K562 (cell line): ENCODE measurements around the gene TGFA. TPM values are rescaled to one million over a fixed set of nuclear protein-coding genes. Genes with fewer than 3 reads are reported as not detected.

Source experiments
- FOXA3 ChIP-seq, 2 experiments: fragments of 450-650 bp in 1 of 2; sonication (generic) in 1 of 2; formaldehyde crosslinking; IDR thresholded peaks in 1 of 2; conservative IDR thresholded peaks in 1 of 2; 2 replicates each; pipeline versions ENCODE4 v1.4.0 to v1.8.0; 2020 to 2022; ENCODE audit warnings: mild to moderate bottlenecking in 2 of 2, missing genetic modification reagents in 1 of 2
- MAZ ChIP-seq, 2 experiments: fragments of 450-650 bp in 1 of 2; sonication (generic) in 1 of 2; formaldehyde crosslinking; IDR thresholded peaks in 1 of 2; conservative IDR thresholded peaks in 1 of 2; 2 replicates each; pipeline versions ENCODE4 v1.4.0 to v1.5.0; 2020; ENCODE audit warnings: mild to moderate bottlenecking in 1 of 2, missing genetic modification reagents in 1 of 2
- PCBP1 ChIP-seq: fragments of 200-400 bp; formaldehyde crosslinking; IDR thresholded peaks from 2 replicates; pipeline ENCODE4 v1.6.1; 2018; ENCODE audit warnings: mild to moderate bottlenecking, low read depth, low read length; ENCODE audit not compliant: poor library complexity, severe bottlenecking
- PHF20 ChIP-seq: fragments of 450-650 bp; IDR thresholded peaks from 2 replicates; pipeline ENCODE4 v1.6.1; 2018; ENCODE audit not compliant: partially characterized antibody
- RAD21 ChIP-seq, 2 experiments: fragments of 250-450 bp in 1 of 2; fragments of 450-650 bp in 1 of 2; sonication (Bioruptor Pico) in 1 of 2; formaldehyde crosslinking in 1 of 2; IDR thresholded peaks in 1 of 2; conservative IDR thresholded peaks in 1 of 2; 2 replicates each; pipeline versions ENCODE4 v1.4.0 to v1.8.0; 2020 to 2022; ENCODE audit warnings: mild to moderate bottlenecking in 2 of 2, moderate library complexity in 1 of 2
- RB1 ChIP-seq: fragments of 450-650 bp; IDR thresholded peaks from 2 replicates; pipeline ENCODE4 v1.6.1; 2017; ENCODE audit warnings: low read depth, mild to moderate bottlenecking
- RFX5 ChIP-seq: IDR thresholded peaks from 2 replicates; pipeline ENCODE4 v1.6.1; 2011; ENCODE audit warnings: low read depth, mild to moderate bottlenecking, improper control_type of control experiment, low read length
- SIN3B ChIP-seq: fragments of 450-650 bp; IDR thresholded peaks from 2 replicates; pipeline ENCODE4 v1.6.1; 2017; ENCODE audit warnings: low read depth, mild to moderate bottlenecking, moderate library complexity
- SREBF2 ChIP-seq: sonication (generic); formaldehyde crosslinking; IDR thresholded peaks from 2 replicates; pipeline ENCODE4 v1.4.0; 2020; ENCODE audit warnings: mild to moderate bottlenecking, missing genetic modification reagents
- TEAD2 ChIP-seq: fragments of 450-650 bp; IDR thresholded peaks from 2 replicates; pipeline ENCODE4 v1.6.1; 2016; ENCODE audit warnings: missing genetic modification characterization, control low read depth, missing compliant biosample characterization
- ZFX ChIP-seq: sonication (generic); formaldehyde crosslinking; IDR thresholded peaks from 2 replicates; pipeline ENCODE4 v1.8.0; 2022; ENCODE audit warnings: mild to moderate bottlenecking, missing genetic modification reagents, moderate library complexity
- ZNF143 ChIP-seq: sonication (generic); formaldehyde crosslinking; IDR thresholded peaks from 2 replicates; pipeline ENCODE4 v1.9.0; 2022; ENCODE audit warnings: mild to moderate bottlenecking, missing genetic modification reagents
- ZNF146 ChIP-seq: IDR thresholded peaks from one replicate; pipeline ENCODE4 v1.6.1; 2018; ENCODE audit warnings: missing compliant biosample characterization; ENCODE audit not compliant: unreplicated experiment
- ZNF354B ChIP-seq: fragments of 250-450 bp; sonication (Bioruptor Pico); IDR thresholded peaks from 2 replicates; pipeline ENCODE4 v1.4.0; 2020
- ZNF384 ChIP-seq: IDR thresholded peaks from 2 replicates; pipeline ENCODE4 v1.6.1; 2012; ENCODE audit warnings: low read depth, low read length, improper control_type of control experiment
- ZNF644 ChIP-seq: fragments of 200-800 bp; sonication (Bioruptor generic); IDR thresholded peaks from 2 replicates; pipeline ENCODE4 v1.6.1; 2016; ENCODE audit warnings: low read depth, missing genetic modification characterization, missing compliant biosample characterization
- polyA plus RNA-seq, 8 experiments: library from polyadenylated mRNA; depleted of rRNA in 4 of 8; stranded (reverse) in 5 of 8; unstranded in 3 of 8; fragments of >200 nt; fragmentation: Nextera tagmentation in 2 of 8; fragmentation: Illumina TruSeq in 1 of 8; extraction: Ambion mirVana in 2 of 8; extraction: Trizol in 1 of 8; gene quantifications; 2 replicates each; pipeline versions ENCODE4 v1.2.1 to v1.2.3, GENCODE V29; 2011 to 2014; ENCODE audit warnings: inconsistent platforms in 1 of 8, missing spikeins in 1 of 8
- total RNA-seq, 7 experiments: library from RNA; depleted of rRNA in 6 of 7; stranded (reverse); fragments of >200 nt in 6 of 7; fragmentation: Illumina TruSeq in 2 of 7; extraction: Trizol in 2 of 7; gene quantifications; 2 replicates each; pipeline versions ENCODE4 v1.2.1 to v1.2.3, GENCODE V29; 2011 to 2021; ENCODE audit warnings: low replicate concordance in 1 of 7
- TF ChIP-seq, protein P1 (sequence below), 2 experiments: fragments of 450-650 bp; formaldehyde crosslinking in 1 of 2; IDR thresholded peaks; 2 replicates each; pipeline versions ENCODE4 v1.4.0 to v1.6.1; 2014 to 2020; ENCODE audit warnings: mild to moderate bottlenecking in 2 of 2, borderline replicate concordance in 1 of 2, low read depth in 1 of 2
- TF ChIP-seq, protein P2 (sequence below), 3 experiments: IDR thresholded peaks in 2 of 3; conservative IDR thresholded peaks in 1 of 3; 2 replicates each; pipeline ENCODE4 v1.5.1; 2011 to 2012; ENCODE audit warnings: low read length in 3 of 3, mild to moderate bottlenecking in 3 of 3, control low read depth in 2 of 3, improper control_type of control experiment in 1 of 3, inconsistent platforms in 1 of 3, low read depth in 1 of 3, mixed read lengths in 1 of 3, moderate library complexity in 1 of 3; ENCODE audit not compliant: insufficient read depth in 2 of 3

The TGFA gene
- total and polyA plus RNA-seq, 9 of the 15 experiments (the other 6 are each of a cell fraction or from before 2014, with no cell fraction given): not detected

- TF ChIP-seq, protein P1, sequence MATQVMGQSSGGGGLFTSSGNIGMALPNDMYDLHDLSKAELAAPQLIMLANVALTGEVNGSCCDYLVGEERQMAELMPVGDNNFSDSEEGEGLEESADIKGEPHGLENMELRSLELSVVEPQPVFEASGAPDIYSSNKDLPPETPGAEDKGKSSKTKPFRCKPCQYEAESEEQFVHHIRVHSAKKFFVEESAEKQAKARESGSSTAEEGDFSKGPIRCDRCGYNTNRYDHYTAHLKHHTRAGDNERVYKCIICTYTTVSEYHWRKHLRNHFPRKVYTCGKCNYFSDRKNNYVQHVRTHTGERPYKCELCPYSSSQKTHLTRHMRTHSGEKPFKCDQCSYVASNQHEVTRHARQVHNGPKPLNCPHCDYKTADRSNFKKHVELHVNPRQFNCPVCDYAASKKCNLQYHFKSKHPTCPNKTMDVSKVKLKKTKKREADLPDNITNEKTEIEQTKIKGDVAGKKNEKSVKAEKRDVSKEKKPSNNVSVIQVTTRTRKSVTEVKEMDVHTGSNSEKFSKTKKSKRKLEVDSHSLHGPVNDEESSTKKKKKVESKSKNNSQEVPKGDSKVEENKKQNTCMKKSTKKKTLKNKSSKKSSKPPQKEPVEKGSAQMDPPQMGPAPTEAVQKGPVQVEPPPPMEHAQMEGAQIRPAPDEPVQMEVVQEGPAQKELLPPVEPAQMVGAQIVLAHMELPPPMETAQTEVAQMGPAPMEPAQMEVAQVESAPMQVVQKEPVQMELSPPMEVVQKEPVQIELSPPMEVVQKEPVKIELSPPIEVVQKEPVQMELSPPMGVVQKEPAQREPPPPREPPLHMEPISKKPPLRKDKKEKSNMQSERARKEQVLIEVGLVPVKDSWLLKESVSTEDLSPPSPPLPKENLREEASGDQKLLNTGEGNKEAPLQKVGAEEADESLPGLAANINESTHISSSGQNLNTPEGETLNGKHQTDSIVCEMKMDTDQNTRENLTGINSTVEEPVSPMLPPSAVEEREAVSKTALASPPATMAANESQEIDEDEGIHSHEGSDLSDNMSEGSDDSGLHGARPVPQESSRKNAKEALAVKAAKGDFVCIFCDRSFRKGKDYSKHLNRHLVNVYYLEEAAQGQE (IDR thresholded peaks at IDR 0.05; ENCODE audit: borderline replicate concordance): peak; percentile 10; the same call in 1 of the 2 replicates
- TF ChIP-seq, protein P1 (CRISPR knock-in tag; IDR thresholded peaks at IDR 0.05; ENCODE audit: low read depth): no peak
- TF ChIP-seq PCBP1 (peak; percentile 36), SREBF2 (CRISPR knock-in tag) (no peak), TEAD2 (tag) (no peak), FOXA3 (CRISPR knock-in tag; conservative IDR thresholded peaks at IDR 0.05 in 1 of 2, IDR thresholded peaks at IDR 0.05 in 1 of 2) (no peak), RAD21 (CRISPR knock-in tag; conservative IDR thresholded peaks at IDR 0.05 in 1 of 2, IDR thresholded peaks at IDR 0.05 in 1 of 2) (peak in 1 of 2 experiments; percentile 36; a peak in 2 of 4 replicates), ZNF644 (tag) (no peak), ZNF354B (no peak), ZNF143 (CRISPR knock-in tag) (no peak), ZNF146 (CRISPR knock-in tag) (no peak), ZFX (no peak), RB1 (0 out of 2 replicates have a peak, but pooled peaks have one; percentile 48), MAZ (CRISPR knock-in tag; conservative IDR thresholded peaks at IDR 0.05 in 1 of 2, IDR thresholded peaks at IDR 0.05 in 1 of 2) (no peak), PHF20 (no peak), ZNF384 (no peak), RFX5 (no peak), SIN3B (no peak)
- TF ChIP-seq, protein P2, sequence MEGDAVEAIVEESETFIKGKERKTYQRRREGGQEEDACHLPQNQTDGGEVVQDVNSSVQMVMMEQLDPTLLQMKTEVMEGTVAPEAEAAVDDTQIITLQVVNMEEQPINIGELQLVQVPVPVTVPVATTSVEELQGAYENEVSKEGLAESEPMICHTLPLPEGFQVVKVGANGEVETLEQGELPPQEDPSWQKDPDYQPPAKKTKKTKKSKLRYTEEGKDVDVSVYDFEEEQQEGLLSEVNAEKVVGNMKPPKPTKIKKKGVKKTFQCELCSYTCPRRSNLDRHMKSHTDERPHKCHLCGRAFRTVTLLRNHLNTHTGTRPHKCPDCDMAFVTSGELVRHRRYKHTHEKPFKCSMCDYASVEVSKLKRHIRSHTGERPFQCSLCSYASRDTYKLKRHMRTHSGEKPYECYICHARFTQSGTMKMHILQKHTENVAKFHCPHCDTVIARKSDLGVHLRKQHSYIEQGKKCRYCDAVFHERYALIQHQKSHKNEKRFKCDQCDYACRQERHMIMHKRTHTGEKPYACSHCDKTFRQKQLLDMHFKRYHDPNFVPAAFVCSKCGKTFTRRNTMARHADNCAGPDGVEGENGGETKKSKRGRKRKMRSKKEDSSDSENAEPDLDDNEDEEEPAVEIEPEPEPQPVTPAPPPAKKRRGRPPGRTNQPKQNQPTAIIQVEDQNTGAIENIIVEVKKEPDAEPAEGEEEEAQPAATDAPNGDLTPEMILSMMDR (IDR thresholded peaks at IDR 0.05 in 2 of 3, conservative IDR thresholded peaks at IDR 0.05 in 1 of 3; ENCODE audit: insufficient read depth in 2 of 3, low read depth in 1 of 3, low read length in 3 of 3): peak; percentile 64 to 84 (median 71)
Observed at GRCh38 chr2:70553584-70554337, at the start of gene TGFA (continued).
